ENCODE results near the gene PEF1.
"Not testable (repeated sequence)": the region's sequence is repeated elsewhere in the genome, so short reads cannot be mapped to it uniquely, and the experiment has no call there.

Gene PEF1

DNA sequence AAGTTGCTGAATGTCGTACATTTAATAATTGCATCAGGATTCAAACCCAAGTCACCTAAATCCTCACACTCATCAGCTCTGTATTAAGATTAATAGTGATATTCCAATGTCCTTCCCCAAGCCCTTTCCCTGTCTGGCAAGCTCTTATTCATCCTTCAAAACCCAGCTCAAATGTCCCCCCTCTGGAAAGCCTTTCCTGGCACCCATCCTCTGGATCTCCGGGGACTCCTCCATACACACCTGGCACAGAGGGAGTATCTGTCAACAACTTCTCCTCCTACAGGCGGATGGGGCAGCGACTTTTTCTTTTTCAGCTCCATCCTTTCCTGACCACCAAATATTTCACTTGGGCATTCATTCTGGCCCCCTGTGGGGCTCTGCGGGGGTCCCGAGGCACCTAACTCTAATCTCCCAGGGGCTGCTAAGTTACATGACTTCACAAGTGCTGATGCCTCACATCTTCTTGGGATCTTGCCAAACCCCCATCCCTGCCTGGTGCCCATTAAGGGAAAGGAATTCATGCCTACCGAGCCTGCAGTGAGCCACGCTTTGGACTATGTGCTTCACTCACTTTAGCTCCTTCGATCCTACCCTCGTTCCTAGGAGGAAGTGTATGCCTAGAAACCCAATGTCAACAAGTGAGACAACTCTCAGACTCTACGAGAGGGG, 53.1 kb downstream of the PEF1 start:
- in situ Hi-C loops (cut with MboI; ENCODE audit: low sequenced_read_pairs) = no loop called here
- H3K36me3 ChIP-seq (replicated peaks) = no peaks in the 10 kb centered on the region
- H3K27me3 ChIP-seq (ENCODE audit: low read depth) = peaks cover 8% of the 10 kb centered on the region
- DNase-seq (ENCODE audit: low spot score in 2 of 2) = no peak
- no peaks in the 10 kb centered on the region for H3K9me3 ChIP-seq
- no peak overlapping the region for H3K4me3 ChIP-seq
- no peaks in the 10 kb centered on the region for H3K4me1 ChIP-seq

DNA sequence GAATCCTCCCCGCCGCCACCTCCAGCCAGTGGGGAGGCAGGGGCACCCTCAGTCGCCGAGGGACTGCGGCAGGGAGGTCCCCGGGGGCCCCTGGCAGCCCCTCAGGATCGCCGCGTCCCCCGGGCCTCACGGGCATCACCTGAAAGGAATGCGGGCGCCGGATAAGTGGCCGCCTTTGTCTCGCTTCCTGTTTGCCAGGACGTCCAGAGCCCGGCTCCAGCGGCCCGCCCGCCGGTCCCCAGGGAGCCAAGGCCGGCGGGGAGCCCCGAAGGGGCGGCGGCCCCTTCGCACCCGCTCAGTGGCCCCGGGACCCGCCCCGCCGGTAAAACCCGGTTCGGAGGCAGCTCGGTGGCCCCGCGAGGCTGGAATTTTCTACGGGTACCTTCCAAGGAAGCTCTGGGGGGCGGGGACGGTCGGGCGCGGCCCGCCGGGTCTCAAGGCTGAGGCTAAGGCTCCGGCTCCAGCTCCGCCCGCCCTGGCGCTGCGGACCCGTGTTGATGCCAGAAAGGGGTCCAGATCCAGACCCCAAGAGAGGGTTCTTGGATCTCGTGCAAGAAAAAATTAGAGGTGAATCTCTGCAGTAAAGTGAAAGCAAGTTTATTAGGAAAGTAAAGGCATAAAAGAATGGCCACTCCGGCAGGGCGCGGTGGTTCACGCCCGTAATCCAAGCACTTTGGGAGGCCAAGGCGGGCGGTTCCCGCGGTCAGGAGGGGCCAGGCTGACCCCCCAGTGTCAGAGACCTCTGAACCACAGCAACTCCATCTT, 55.7 kb downstream of the PEF1 start:
- no peak overlapping the region for H3K4me3 ChIP-seq
- DNase-seq (ENCODE audit: low spot score in 2 of 2) = no peak
- in situ Hi-C loops (cut with MboI; ENCODE audit: low sequenced_read_pairs) = no loop called here

GRCh38 chr1:31587720-31588423, 56.8 kb downstream of the PEF1 start:
- Histone ChIP-seq H3K27me3 (ENCODE audit: low read depth) (peaks cover 6% of the 10 kb centered on the region), H3K4me3 (no peak overlapping the region), H3K4me1 (no peaks in the 10 kb centered on the region), H3K36me3 (replicated peaks) (no peaks in the 10 kb centered on the region), H3K9me3 (no peaks in the 10 kb centered on the region)
- DNase-seq (ENCODE audit: low spot score in 2 of 2) = peak in 1 of 2 experiments; percentile 67
- in situ Hi-C loops (cut with MboI; ENCODE audit: low sequenced_read_pairs) = no loop called here

More for the DNA sequence above, 55.7 kb downstream of the PEF1 start:
- no peaks in the 10 kb centered on the region for H3K4me1 ChIP-seq
- H3K9me3 ChIP-seq = no peaks in the 10 kb centered on the region
- H3K27me3 ChIP-seq (ENCODE audit: low read depth) = peaks cover 6% of the 10 kb centered on the region
- H3K36me3 ChIP-seq (replicated peaks) = no peaks in the 10 kb centered on the region

GRCh38 chr1:31587328-31587699, 57.4 kb downstream of the PEF1 start:
- H3K36me3 ChIP-seq (replicated peaks); DNase-seq (ENCODE audit: low spot score in 2 of 2); H3K9me3 ChIP-seq; H3K27me3 ChIP-seq (ENCODE audit: low read depth); H3K4me1 ChIP-seq; H3K4me3 ChIP-seq; in situ Hi-C loops (cut with MboI; ENCODE audit: low sequenced_read_pairs): not testable (repeated sequence)

- no peaks in the 10 kb centered on the region for H3K9me3 ChIP-seq
- H3K4me1 ChIP-seq = no peaks in the 10 kb centered on the region
- H3K27me3 ChIP-seq (ENCODE audit: low read depth) = peaks cover 3% of the 10 kb centered on the region
- no peaks in the 10 kb centered on the region for H3K36me3 ChIP-seq (replicated peaks)
- in situ Hi-C loops (cut with MboI; ENCODE audit: low sequenced_read_pairs) = no loop called here
- no peak for DNase-seq (ENCODE audit: low spot score in 2 of 2)
- no peak overlapping the region for H3K4me3 ChIP-seq
Observed at GRCh38 chr1:31586376-31587327, 58.0 kb downstream of the PEF1 start.

- H3K36me3 ChIP-seq (replicated peaks) = no peaks in the 10 kb centered on the region
- H3K4me1 ChIP-seq = no peaks in the 10 kb centered on the region
- in situ Hi-C loops (cut with MboI; ENCODE audit: low sequenced_read_pairs) = no loop called here
- no peak for DNase-seq (ENCODE audit: low spot score in 2 of 2)
- no peak overlapping the region for H3K4me3 ChIP-seq
- no peaks in the 10 kb centered on the region; the same call in 1 of the 2 replicates for H3K27me3 ChIP-seq (ENCODE audit: low read depth)
- H3K9me3 ChIP-seq = no peaks in the 10 kb centered on the region
Observed at GRCh38 chr1:31585736-31586365, 58.8 kb downstream of the PEF1 start.

DNA sequence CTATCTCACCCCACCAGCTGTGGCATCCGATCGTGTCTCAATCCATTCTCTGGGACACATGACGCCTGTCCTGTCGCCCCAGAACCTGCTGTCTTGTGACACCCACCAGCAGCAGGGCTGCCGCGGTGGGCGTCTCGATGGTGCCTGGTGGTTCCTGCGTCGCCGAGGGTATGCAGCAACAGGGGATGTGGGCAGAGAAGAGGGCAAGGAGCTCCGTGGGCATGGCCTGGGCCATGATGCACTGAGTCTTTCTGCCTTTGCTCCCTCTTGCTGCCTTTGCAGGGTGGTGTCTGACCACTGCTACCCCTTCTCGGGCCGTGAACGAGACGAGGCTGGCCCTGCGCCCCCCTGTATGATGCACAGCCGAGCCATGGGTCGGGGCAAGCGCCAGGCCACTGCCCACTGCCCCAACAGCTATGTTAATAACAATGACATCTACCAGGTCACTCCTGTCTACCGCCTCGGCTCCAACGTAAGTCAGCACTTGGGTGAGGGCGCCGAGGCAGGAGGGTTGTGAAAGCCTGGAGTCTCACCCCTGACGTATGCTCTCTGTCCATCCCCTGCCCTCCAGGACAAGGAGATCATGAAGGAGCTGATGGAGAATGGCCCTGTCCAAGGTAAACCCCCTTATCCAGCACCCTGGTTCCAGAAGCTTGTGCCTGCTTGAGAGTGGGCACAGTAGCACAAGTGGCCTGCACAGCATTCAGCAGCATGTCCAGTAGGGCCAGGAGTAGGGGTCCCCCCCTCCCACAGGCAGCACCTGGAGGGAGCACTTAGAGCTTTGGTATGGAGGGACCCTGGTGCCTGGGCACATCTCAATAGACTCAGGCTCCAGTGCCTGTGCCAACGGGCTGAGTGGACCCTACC, 59.6 kb downstream of the PEF1 start:
- Histone ChIP-seq H3K27me3 (ENCODE audit: low read depth) (no peaks in the 10 kb centered on the region), H3K9me3 (no peaks in the 10 kb centered on the region), H3K4me3 (no peak overlapping the region), H3K36me3 (replicated peaks) (no peaks in the 10 kb centered on the region), H3K4me1 (no peaks in the 10 kb centered on the region)
- in situ Hi-C loops (cut with MboI; ENCODE audit: low sequenced_read_pairs) = no loop called here
- no peak for DNase-seq (ENCODE audit: low spot score in 2 of 2)

- H3K9me3 ChIP-seq = no peaks in the 10 kb centered on the region
- DNase-seq (ENCODE audit: low spot score in 2 of 2) = peak in 1 of 2 experiments; percentile 47
- no peaks in the 10 kb centered on the region for H3K27me3 ChIP-seq (ENCODE audit: low read depth)
- no peaks in the 10 kb centered on the region for H3K36me3 ChIP-seq (replicated peaks)
- in situ Hi-C loops (cut with MboI; ENCODE audit: low sequenced_read_pairs) = no loop called here
- no peaks in the 10 kb centered on the region for H3K4me1 ChIP-seq
- H3K4me3 ChIP-seq = no peak overlapping the region
Observed at GRCh38 chr1:31583995-31584868, 60.4 kb downstream of the PEF1 start.

- Histone ChIP-seq H3K4me1 (no peaks in the 10 kb centered on the region), H3K36me3 (replicated peaks) (no peaks in the 10 kb centered on the region), H3K4me3 (no peak overlapping the region), H3K27me3 (ENCODE audit: low read depth) (no peaks in the 10 kb centered on the region), H3K9me3 (no peaks in the 10 kb centered on the region)
- in situ Hi-C loops (cut with MboI; ENCODE audit: low sequenced_read_pairs) = no loop called here
- no peak for DNase-seq (ENCODE audit: low spot score in 2 of 2)
Observed at GRCh38 chr1:31583082-31583994, 61.3 kb downstream of the PEF1 start.

GRCh38 chr1:31581821-31582810, 62.6 kb downstream of the PEF1 start:
- H3K27me3 ChIP-seq (ENCODE audit: low read depth) = no peaks in the 10 kb centered on the region
- in situ Hi-C loops (cut with MboI; ENCODE audit: low sequenced_read_pairs) = no loop called here
- DNase-seq (ENCODE audit: low spot score in 2 of 2) = no peak
- no peaks in the 10 kb centered on the region for H3K4me1 ChIP-seq
- H3K9me3 ChIP-seq = no peaks in the 10 kb centered on the region
- H3K36me3 ChIP-seq (replicated peaks) = no peaks in the 10 kb centered on the region
- no peak overlapping the region for H3K4me3 ChIP-seq
